Thyroid gland (tissue), 4 donors: ENCODE data around the gene POMT1. TPM values are rescaled to one million over a fixed set of nuclear protein-coding genes. Genes with fewer than 3 reads are reported as not detected.

ENCODE experiments used
- DNase-seq, 2 donors: peaks; one replicate each; pipeline ENCODE4 v3.0.0-alpha.2; 2019
- H3K27ac ChIP-seq, 3 donors: fragments of 200-600 bp; sonication (generic); 1 replicate in 2 of 3; 2 replicates in 1 of 3; pipeline ENCODE4 v1.5.1; 2016 to 2019; ENCODE audit warnings: mild to moderate bottlenecking in 1 of 3, moderate library complexity in 1 of 3
- H3K27me3 ChIP-seq: fragments of 200-600 bp; sonication (generic); one replicate; pipeline ENCODE4 v1.5.1; 2019
- H3K36me3 ChIP-seq, 2 donors: fragments of 200-600 bp; sonication (generic); one replicate each; pipeline ENCODE4 v1.5.1; 2016 to 2019
- H3K4me1 ChIP-seq, 2 donors: fragments of 200-600 bp; sonication (generic); one replicate each; pipeline ENCODE4 v1.5.1; 2017 to 2019
- H3K4me3 ChIP-seq, 3 donors: fragments of 200-600 bp; sonication (generic); replicated peaks in 1 of 3; 1 replicate in 2 of 3; 2 replicates in 1 of 3; pipeline ENCODE4 v1.5.1; 2016; ENCODE audit warnings: mild to moderate bottlenecking in 1 of 3
- H3K9me3 ChIP-seq: fragments of 200-600 bp; sonication (generic); one replicate; pipeline ENCODE4 v1.5.1; 2017
- CTCF ChIP-seq, 6 experiments: fragments of 200-600 bp in 3 of 6; fragments of 450-650 bp in 3 of 6; sonication (generic) in 3 of 6; IDR thresholded peaks; one replicate each; pipeline ENCODE4 v1.5.1; 2016 to 2019; ENCODE audit warnings: antibody characterized with exemption in 6 of 6, mild to moderate bottlenecking in 2 of 6, inconsistent platforms in 1 of 6, moderate library complexity in 1 of 6
- POLR2A ChIP-seq, 2 donors: fragments of 450-650 bp; IDR thresholded peaks; one replicate each; pipeline ENCODE4 v1.6.1; 2017; ENCODE audit warnings: antibody characterized with exemption in 2 of 2, mild to moderate bottlenecking in 2 of 2, moderate library complexity in 1 of 2
- WGBS, 2 donors: methylation state at CpG; one replicate each; pipeline ENCODE4 v1.1.5; 2017; 5-methylcytosine and 5-hydroxymethylcytosine counted together
- intact Hi-C: fragments of 100-400 bp; cut with DNase I; formaldehyde crosslinking; loops from one replicate; pipeline ENCODE4 v1.15.1; 2023
- total RNA-seq, 4 donors: library from RNA; depleted of rRNA; stranded (reverse); fragments of >200 nt; gene quantifications; one replicate each; pipeline ENCODE4 v1.2.3, GENCODE V29; 2016

Gene POMT1
- total RNA-seq, 4 donors from 2014 or later, result 21.8 to 51.0 (median 33.9) TPM

- no peak for TF ChIP-seq CTCF (IDR thresholded peaks at IDR 0.05)
- TF ChIP-seq POLR2A (IDR thresholded peaks at IDR 0.05), result no peak
- H3K4me3 ChIP-seq, result no peak overlapping the region
- 87 to 90% methylated on average over 25 to 26 of the region's 29 CpGs for WGBS, 2 donors
- no peak for DNase-seq
- no peaks in the 10 kb centered on the region for H3K4me1 ChIP-seq
- intact Hi-C loops, result no loop called here
- H3K27ac ChIP-seq, result no peak overlapping the region
- no peaks in the 10 kb centered on the region for H3K9me3 ChIP-seq
- H3K27me3 ChIP-seq, result no peaks in the 10 kb centered on the region
- H3K36me3 ChIP-seq, result peaks cover 60 to 66% of the 10 kb centered on the region in 2 donors
Measured at GRCh38 chr9:131523451-131524435, 21.0 kb downstream of the POMT1 start.

DNA sequence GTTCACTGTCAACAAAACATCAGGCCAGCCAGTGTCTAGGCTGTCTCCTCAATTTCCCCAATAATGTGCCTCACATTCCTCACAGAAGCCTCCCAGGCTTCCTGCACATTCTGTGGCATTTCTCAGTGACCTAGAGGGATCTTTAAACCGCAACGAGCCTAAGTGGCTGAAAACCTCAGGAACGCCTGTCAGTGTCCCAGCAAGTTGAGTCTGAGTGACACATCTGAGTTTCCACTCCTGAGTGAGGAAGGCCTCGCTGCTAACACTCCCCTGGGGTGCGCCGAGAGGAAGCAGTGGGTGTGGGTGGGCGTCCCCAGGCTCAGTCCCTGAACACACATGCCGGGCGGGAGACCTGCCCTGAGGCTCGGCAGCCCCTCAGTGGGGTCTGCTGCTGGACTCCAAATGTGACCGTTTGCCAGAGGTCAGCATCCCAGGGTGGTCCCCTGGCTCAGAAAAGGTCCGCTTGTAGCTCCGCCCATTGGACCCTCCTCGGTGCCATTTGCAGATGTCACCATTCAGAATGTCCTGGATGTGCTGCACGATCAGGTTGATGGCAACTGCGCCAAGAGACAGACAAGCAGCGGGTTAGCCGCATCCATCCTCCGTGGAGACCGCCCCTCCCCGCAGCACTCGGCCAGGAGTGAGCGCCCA is 22.1 kb downstream of the POMT1 start:
- intact Hi-C loops, result no loop called here
- peaks cover 56 to 62% of the 10 kb centered on the region in 2 donors for H3K36me3 ChIP-seq
- peaks cover 1 to 3% of the 10 kb centered on the region in 2 donors for H3K4me1 ChIP-seq
- H3K4me3 ChIP-seq, result no peak overlapping the region
- TF ChIP-seq POLR2A (IDR thresholded peaks at IDR 0.05), result no peak
- no peak for TF ChIP-seq CTCF (IDR thresholded peaks at IDR 0.05)
- 88 to 90% methylated on average over 10 to 14 of the region's 23 CpGs for WGBS, 2 donors
- H3K9me3 ChIP-seq, result no peaks in the 10 kb centered on the region
- no peak overlapping the region for H3K27ac ChIP-seq
- no peak for DNase-seq
- no peaks in the 10 kb centered on the region for H3K27me3 ChIP-seq

- no peaks in the 10 kb centered on the region for H3K9me3 ChIP-seq
- H3K4me1 ChIP-seq, result peaks cover 7 to 9% of the 10 kb centered on the region in 2 donors
- no peak overlapping the region for H3K27ac ChIP-seq
- WGBS, 2 donors, result 87 to 91% methylated on average over 19 of the region's 19 CpGs
- intact Hi-C loops, result no loop called here
- no peak for TF ChIP-seq CTCF (IDR thresholded peaks at IDR 0.05)
- TF ChIP-seq POLR2A (IDR thresholded peaks at IDR 0.05), result no peak
- DNase-seq, result no peak
- no peaks in the 10 kb centered on the region for H3K27me3 ChIP-seq
- H3K36me3 ChIP-seq, result peaks cover 45 to 56% of the 10 kb centered on the region in 2 donors
- H3K4me3 ChIP-seq, result no peak overlapping the region
Measured at GRCh38 chr9:131525643-131526565, 23.2 kb downstream of the POMT1 start.

DNA sequence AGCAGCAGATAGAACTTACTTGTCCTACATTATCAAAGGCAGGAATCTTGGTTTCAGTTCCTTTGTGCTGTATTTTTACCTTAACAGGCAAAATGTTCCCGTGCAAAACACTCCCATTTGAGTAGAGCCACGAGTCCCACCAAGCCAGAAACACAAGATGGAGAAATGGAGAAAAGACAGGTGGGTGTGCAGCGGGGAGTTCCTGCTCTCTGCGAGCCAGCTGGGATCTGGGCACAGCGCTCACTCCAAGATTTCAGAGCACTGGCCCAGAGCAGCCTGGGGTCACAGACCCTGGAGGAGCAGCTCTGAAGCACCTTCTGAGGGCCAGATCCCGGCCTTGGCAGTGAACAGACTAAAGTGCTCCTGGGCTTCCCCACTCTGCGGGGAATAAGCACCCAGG is 25.5 kb downstream of the POMT1 start:
- H3K9me3 ChIP-seq, result no peaks in the 10 kb centered on the region
- no peak for DNase-seq
- no peak overlapping the region for H3K4me3 ChIP-seq
- intact Hi-C loops, result no loop called here
- H3K36me3 ChIP-seq, result peaks cover 39 to 42% of the 10 kb centered on the region in 2 donors
- TF ChIP-seq CTCF (IDR thresholded peaks at IDR 0.05) (no peak), POLR2A (IDR thresholded peaks at IDR 0.05) (no peak)
- H3K27me3 ChIP-seq, result no peaks in the 10 kb centered on the region
- 92% methylated on average over 7 of the region's 7 CpGs for WGBS, 2 donors
- no peak overlapping the region for H3K27ac ChIP-seq
- peaks cover 11 to 14% of the 10 kb centered on the region in 2 donors for H3K4me1 ChIP-seq
